ENCODE measurements around the gene TFRC.
"Not testable (repeated sequence)": the region's sequence is repeated elsewhere in the genome, so short reads cannot be mapped to it uniquely, and the experiment has no call there.

The TFRC gene

GRCh38 chr3:196048922-196049598 is 32.8 kb downstream of the TFRC start:
- no peak for DNase-seq (ENCODE audit: low spot score)

GRCh38 chr3:196047391-196048030 is 34.4 kb downstream of the TFRC start:
- no peak for DNase-seq (ENCODE audit: low spot score)

- no peak for DNase-seq (ENCODE audit: low spot score)
Observed at GRCh38 chr3:196044513-196044912, 37.4 kb downstream of the TFRC start.

- no peak for DNase-seq (ENCODE audit: low spot score)
Observed at GRCh38 chr3:196042673-196043072, 39.2 kb downstream of the TFRC start.

- DNase-seq (ENCODE audit: low spot score): no peak
Observed at GRCh38 chr3:196039359-196039758, 42.5 kb downstream of the TFRC start.

- DNase-seq (ENCODE audit: low spot score): not testable (repeated sequence)
Observed at GRCh38 chr3:196026059-196026458, 55.8 kb downstream of the TFRC start.

- no peak for DNase-seq (ENCODE audit: low spot score)
Observed at GRCh38 chr3:196024968-196025367, 56.9 kb downstream of the TFRC start.

- no peak for DNase-seq (ENCODE audit: low spot score)
Observed at GRCh38 chr3:196023947-196024346, 57.9 kb downstream of the TFRC start.

- DNase-seq (ENCODE audit: low spot score): not testable (repeated sequence)
Observed at GRCh38 chr3:196022499-196022878, 59.4 kb downstream of the TFRC start.

GRCh38 chr3:196020373-196020772 is 61.5 kb downstream of the TFRC start:
- DNase-seq (ENCODE audit: low spot score): no peak

- not testable (repeated sequence) for DNase-seq (ENCODE audit: low spot score)
Observed at GRCh38 chr3:196019576-196019975, 62.3 kb downstream of the TFRC start.

GRCh38 chr3:196018159-196018558 is 63.7 kb downstream of the TFRC start:
- not testable (repeated sequence) for DNase-seq (ENCODE audit: low spot score)

GRCh38 chr3:196016485-196016884 is 65.4 kb downstream of the TFRC start:
- peak; percentile 60 for DNase-seq (ENCODE audit: low spot score)

- no peak for DNase-seq (ENCODE audit: low spot score)
Observed at GRCh38 chr3:196016059-196016458, 65.8 kb downstream of the TFRC start.

GRCh38 chr3:196013587-196014487 is 68.1 kb downstream of the TFRC start:
- no peak for DNase-seq (ENCODE audit: low spot score)

GRCh38 chr3:196012941-196013476 is 68.9 kb downstream of the TFRC start:
- DNase-seq (ENCODE audit: low spot score): no peak

GRCh38 chr3:196012481-196012880 is 69.4 kb downstream of the TFRC start:
- DNase-seq (ENCODE audit: low spot score): no peak

- no peak for DNase-seq (ENCODE audit: low spot score)
Observed at GRCh38 chr3:196009456-196009855, 72.4 kb downstream of the TFRC start.

GRCh38 chr3:196008929-196009328 is 73.0 kb downstream of the TFRC start:
- no peak for DNase-seq (ENCODE audit: low spot score)

GRCh38 chr3:196008387-196008786 is 73.5 kb downstream of the TFRC start:
- no peak for DNase-seq (ENCODE audit: low spot score)

- DNase-seq (ENCODE audit: low spot score): no peak
Observed at GRCh38 chr3:196007744-196008335, 74.0 kb downstream of the TFRC start.

GRCh38 chr3:196005338-196005737 is 76.6 kb downstream of the TFRC start:
- not testable (repeated sequence) for DNase-seq (ENCODE audit: low spot score)
